HL-60 (cell line): Measurements from ENCODE around the gene DHX30.

Source experiments
- DNase-seq, 2 experiments: peaks; one replicate each; pipeline ENCODE4 v3.0.0-alpha.2; 2010 to 2020; ENCODE audit warnings: low read depth in 1 of 2, low spot score in 1 of 2
- H3K27ac ChIP-seq: fragments of 250-450 bp; sonication (Bioruptor Pico); replicated peaks from 2 replicates; pipeline ENCODE4 v1.5.1; 2020; ENCODE audit warnings: mild to moderate bottlenecking, moderate library complexity
- H3K27me3 ChIP-seq: fragments of 250-450 bp; sonication (Bioruptor Pico); 2 replicates; pipeline ENCODE4 v1.5.1; 2021; ENCODE audit warnings: mild to moderate bottlenecking, moderate library complexity; ENCODE audit not compliant: insufficient read depth, poor library complexity, severe bottlenecking
- H3K4me3 ChIP-seq: replicated peaks from 2 replicates; pipeline ENCODE4 v1.5.1; 2011; ENCODE audit warnings: mild to moderate bottlenecking, control low read depth, low read length; ENCODE audit not compliant: insufficient read depth
- GABPA ChIP-seq: IDR thresholded peaks from 2 replicates; pipeline ENCODE4 v1.6.1; 2012; ENCODE audit warnings: low read depth
- POLR2AphosphoS5 ChIP-seq: IDR thresholded peaks from 2 replicates; pipeline ENCODE4 v1.6.1; 2012; ENCODE audit warnings: low read depth
- SPI1 ChIP-seq: IDR thresholded peaks from 2 replicates; pipeline ENCODE4 v1.6.1; 2012; ENCODE audit warnings: low read depth, mild to moderate bottlenecking, borderline replicate concordance
- TF ChIP-seq, protein P1 (sequence below): IDR thresholded peaks from one replicate; pipeline ENCODE4 v1.5.1; 2011; ENCODE audit warnings: low read length, control low read depth, inconsistent platforms; ENCODE audit not compliant: insufficient read depth
- TF ChIP-seq, protein P2 (sequence below): IDR thresholded peaks from 2 replicates; pipeline ENCODE4 v1.6.1; 2012; ENCODE audit warnings: low read depth; ENCODE audit not compliant: insufficient replicate concordance

The DHX30 gene

GRCh38 chr3:47863391-47864128 is 60.6 kb downstream of the DHX30 start:
- Histone ChIP-seq H3K27me3 (no peaks in the 10 kb centered on the region), H3K27ac (no peak overlapping the region), H3K4me3 (no peak overlapping the region)
- TF ChIP-seq, protein P1, sequence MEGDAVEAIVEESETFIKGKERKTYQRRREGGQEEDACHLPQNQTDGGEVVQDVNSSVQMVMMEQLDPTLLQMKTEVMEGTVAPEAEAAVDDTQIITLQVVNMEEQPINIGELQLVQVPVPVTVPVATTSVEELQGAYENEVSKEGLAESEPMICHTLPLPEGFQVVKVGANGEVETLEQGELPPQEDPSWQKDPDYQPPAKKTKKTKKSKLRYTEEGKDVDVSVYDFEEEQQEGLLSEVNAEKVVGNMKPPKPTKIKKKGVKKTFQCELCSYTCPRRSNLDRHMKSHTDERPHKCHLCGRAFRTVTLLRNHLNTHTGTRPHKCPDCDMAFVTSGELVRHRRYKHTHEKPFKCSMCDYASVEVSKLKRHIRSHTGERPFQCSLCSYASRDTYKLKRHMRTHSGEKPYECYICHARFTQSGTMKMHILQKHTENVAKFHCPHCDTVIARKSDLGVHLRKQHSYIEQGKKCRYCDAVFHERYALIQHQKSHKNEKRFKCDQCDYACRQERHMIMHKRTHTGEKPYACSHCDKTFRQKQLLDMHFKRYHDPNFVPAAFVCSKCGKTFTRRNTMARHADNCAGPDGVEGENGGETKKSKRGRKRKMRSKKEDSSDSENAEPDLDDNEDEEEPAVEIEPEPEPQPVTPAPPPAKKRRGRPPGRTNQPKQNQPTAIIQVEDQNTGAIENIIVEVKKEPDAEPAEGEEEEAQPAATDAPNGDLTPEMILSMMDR, result no peak
- no peak for DNase-seq

- H3K4me3 ChIP-seq, result no peak overlapping the region
- TF ChIP-seq POLR2AphosphoS5, result no peak
- no peak for TF ChIP-seq GABPA
- TF ChIP-seq SPI1, result no peak
- TF ChIP-seq, protein P1, result no peak
- TF ChIP-seq, protein P2, sequence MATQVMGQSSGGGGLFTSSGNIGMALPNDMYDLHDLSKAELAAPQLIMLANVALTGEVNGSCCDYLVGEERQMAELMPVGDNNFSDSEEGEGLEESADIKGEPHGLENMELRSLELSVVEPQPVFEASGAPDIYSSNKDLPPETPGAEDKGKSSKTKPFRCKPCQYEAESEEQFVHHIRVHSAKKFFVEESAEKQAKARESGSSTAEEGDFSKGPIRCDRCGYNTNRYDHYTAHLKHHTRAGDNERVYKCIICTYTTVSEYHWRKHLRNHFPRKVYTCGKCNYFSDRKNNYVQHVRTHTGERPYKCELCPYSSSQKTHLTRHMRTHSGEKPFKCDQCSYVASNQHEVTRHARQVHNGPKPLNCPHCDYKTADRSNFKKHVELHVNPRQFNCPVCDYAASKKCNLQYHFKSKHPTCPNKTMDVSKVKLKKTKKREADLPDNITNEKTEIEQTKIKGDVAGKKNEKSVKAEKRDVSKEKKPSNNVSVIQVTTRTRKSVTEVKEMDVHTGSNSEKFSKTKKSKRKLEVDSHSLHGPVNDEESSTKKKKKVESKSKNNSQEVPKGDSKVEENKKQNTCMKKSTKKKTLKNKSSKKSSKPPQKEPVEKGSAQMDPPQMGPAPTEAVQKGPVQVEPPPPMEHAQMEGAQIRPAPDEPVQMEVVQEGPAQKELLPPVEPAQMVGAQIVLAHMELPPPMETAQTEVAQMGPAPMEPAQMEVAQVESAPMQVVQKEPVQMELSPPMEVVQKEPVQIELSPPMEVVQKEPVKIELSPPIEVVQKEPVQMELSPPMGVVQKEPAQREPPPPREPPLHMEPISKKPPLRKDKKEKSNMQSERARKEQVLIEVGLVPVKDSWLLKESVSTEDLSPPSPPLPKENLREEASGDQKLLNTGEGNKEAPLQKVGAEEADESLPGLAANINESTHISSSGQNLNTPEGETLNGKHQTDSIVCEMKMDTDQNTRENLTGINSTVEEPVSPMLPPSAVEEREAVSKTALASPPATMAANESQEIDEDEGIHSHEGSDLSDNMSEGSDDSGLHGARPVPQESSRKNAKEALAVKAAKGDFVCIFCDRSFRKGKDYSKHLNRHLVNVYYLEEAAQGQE, result no peak
- DNase-seq, result no peak
- no peaks in the 10 kb centered on the region for H3K27me3 ChIP-seq
- no peak overlapping the region for H3K27ac ChIP-seq
These were observed 62.3 kb downstream of the DHX30 start for GRCh38 chr3:47865192-47865591.

DNA sequence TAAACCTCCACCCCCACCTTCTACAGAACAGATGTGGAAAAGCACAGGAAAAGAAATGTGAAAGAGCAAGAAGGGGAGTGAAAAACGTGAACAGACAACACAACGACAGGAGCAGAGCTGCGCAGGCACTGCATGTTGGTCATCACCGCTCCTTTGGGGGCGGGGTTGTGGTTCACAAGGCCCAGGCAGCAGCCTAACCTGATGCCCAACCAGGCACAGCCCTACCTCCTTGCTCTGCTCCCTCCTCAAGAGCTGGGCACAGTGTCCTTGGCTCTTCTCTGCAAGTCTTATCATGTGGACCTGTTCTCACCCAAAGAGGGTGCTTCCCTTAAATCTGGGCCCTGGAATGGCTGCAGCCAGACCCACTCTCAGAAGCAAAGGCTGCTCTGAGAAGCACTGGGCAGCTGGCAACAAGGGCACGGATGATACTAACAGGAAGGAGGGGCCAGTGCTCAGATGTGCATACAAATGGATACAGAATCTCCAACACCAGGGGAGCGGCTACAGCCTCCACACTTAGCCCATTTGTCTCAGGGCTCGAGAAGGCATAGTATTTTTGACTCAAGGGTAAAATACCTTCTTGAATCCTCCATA is 64.6 kb downstream of the DHX30 start:
- H3K4me3 ChIP-seq, result no peak overlapping the region
- no peaks in the 10 kb centered on the region for H3K27me3 ChIP-seq
- H3K27ac ChIP-seq, result no peak overlapping the region
- TF ChIP-seq, protein P1, result no peak
- TF ChIP-seq POLR2AphosphoS5, result no peak
- no peak for TF ChIP-seq GABPA
- TF ChIP-seq, protein P2, result no peak
- no peak for TF ChIP-seq SPI1
- no peak for DNase-seq
